ENCODE measurements around the gene SPI1. TPM values are rescaled to one million over a fixed set of nuclear protein-coding genes. Genes with fewer than 3 reads are reported as not detected.

SPI1 gene
- total and polyA plus RNA-seq, 7 donors = 1.6 to 8.3 (median 3.6) TPM

- intact Hi-C loops (cut with DNase I) = no loop called here
- no peak for ATAC-seq
- no peaks in the 10 kb centered on the region for H3K4me1 ChIP-seq
- WGBS, 3 donors = 74 to 77% (median 74%) methylated on average over 8 of the region's 8 CpGs
- no peaks in the 10 kb centered on the region for H3K27me3 ChIP-seq (ENCODE audit: insufficient read depth in 3 of 3, low read length in 2 of 3)
- no peak overlapping the region for H3K27ac ChIP-seq
- no peak for TF ChIP-seq CTCF (IDR thresholded peaks at IDR 0.05)
- DNase-seq = no peak
- H3K36me3 ChIP-seq (ENCODE audit: insufficient read depth in 1 of 2, low read depth in 1 of 2) = no peaks in the 10 kb centered on the region
- H3K4me3 ChIP-seq = no peak overlapping the region
- H3K9me3 ChIP-seq = no peaks in the 10 kb centered on the region
Observed at GRCh38 chr11:47348859-47349258, 29.5 kb downstream of the SPI1 start.

GRCh38 chr11:47348131-47348802 is 30.1 kb downstream of the SPI1 start:
- no peak for DNase-seq
- Histone ChIP-seq H3K4me3 (no peak overlapping the region), H3K27ac (no peak overlapping the region), H3K27me3 (ENCODE audit: insufficient read depth in 3 of 3, low read length in 2 of 3) (no peaks in the 10 kb centered on the region), H3K9me3 (no peaks in the 10 kb centered on the region), H3K4me1 (no peaks in the 10 kb centered on the region), H3K36me3 (ENCODE audit: insufficient read depth in 1 of 2, low read depth in 1 of 2) (no peaks in the 10 kb centered on the region)
- ATAC-seq = no peak
- WGBS, 3 donors = 79 to 84% (median 79%) methylated on average over 24 of the region's 24 CpGs
- intact Hi-C loops (cut with DNase I) = no loop called here
- no peak for TF ChIP-seq CTCF (IDR thresholded peaks at IDR 0.05)

GRCh38 chr11:47347137-47347536 is 31.2 kb downstream of the SPI1 start:
- DNase-seq = no peak
- H3K36me3 ChIP-seq (ENCODE audit: insufficient read depth in 1 of 2, low read depth in 1 of 2) = no peaks in the 10 kb centered on the region
- no peaks in the 10 kb centered on the region for H3K4me1 ChIP-seq
- TF ChIP-seq CTCF (IDR thresholded peaks at IDR 0.05) = no peak
- H3K27me3 ChIP-seq (ENCODE audit: insufficient read depth in 3 of 3, low read length in 2 of 3) = no peaks in the 10 kb centered on the region
- ATAC-seq = no peak
- 70 to 81% (median 80%) methylated on average over 5 of the region's 5 CpGs for WGBS, 3 donors
- no peaks in the 10 kb centered on the region for H3K9me3 ChIP-seq
- H3K27ac ChIP-seq = no peak overlapping the region
- intact Hi-C loops (cut with DNase I) = no loop called here
- no peak overlapping the region for H3K4me3 ChIP-seq

GRCh38 chr11:47345890-47346563 is 32.3 kb downstream of the SPI1 start:
- DNase-seq = no peak

More at GRCh38 chr11:47345890-47346563, 32.3 kb downstream of the SPI1 start:
- H3K4me3 ChIP-seq = no peak overlapping the region
- no peak for ATAC-seq
- H3K4me1 ChIP-seq = no peaks in the 10 kb centered on the region
- no peak overlapping the region for H3K27ac ChIP-seq
- no peaks in the 10 kb centered on the region for H3K9me3 ChIP-seq
- 83 to 88% (median 85%) methylated on average over 17 to 18 of the region's 18 CpGs for WGBS, 3 donors
- no peaks in the 10 kb centered on the region for H3K36me3 ChIP-seq (ENCODE audit: insufficient read depth in 1 of 2, low read depth in 1 of 2)
- H3K27me3 ChIP-seq (ENCODE audit: insufficient read depth in 3 of 3, low read length in 2 of 3) = no peaks in the 10 kb centered on the region
- no peak for TF ChIP-seq CTCF (IDR thresholded peaks at IDR 0.05)
- intact Hi-C loops (cut with DNase I) = no loop called here
